Stomach (tissue), 4 donors: ENCODE results near the gene DENND5A.

ENCODE experiments used
- EP300 ChIP-seq: sonication (generic); formaldehyde crosslinking; IDR thresholded peaks from one replicate; pipeline ENCODE4 v1.6.1; 2017; ENCODE audit warnings: antibody characterized with exemption
- TF ChIP-seq, protein P1 (sequence below), 7 experiments: fragments of 450-650 bp in 4 of 7; fragments of 200-600 bp in 3 of 7; sonication (generic) in 3 of 7; IDR thresholded peaks; one replicate each; pipeline ENCODE4 v1.5.1; 2016 to 2019; ENCODE audit warnings: antibody characterized with exemption in 7 of 7, control low read depth in 2 of 7, mild to moderate bottlenecking in 1 of 7

DNA sequence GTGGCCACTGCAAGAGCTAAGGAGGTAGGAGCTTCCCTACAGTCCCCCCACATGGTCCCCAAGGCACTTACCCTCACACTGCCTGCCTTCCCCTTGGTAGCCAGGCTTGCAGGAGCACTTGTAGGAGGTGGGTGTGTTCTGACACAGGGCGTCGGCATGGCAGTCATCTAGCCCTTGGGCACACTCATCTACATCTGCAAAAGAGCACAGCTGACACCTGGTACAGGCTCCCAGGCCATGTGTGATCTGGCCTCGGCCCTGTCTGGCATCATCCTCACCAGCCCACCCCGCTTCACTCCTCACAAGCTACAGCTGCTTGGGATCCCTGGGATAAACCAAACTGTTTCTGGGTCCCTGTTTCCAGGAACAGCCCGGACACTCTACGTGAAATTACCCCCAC is 175.5 kb downstream of the DENND5A start:
- TF ChIP-seq, protein P1, sequence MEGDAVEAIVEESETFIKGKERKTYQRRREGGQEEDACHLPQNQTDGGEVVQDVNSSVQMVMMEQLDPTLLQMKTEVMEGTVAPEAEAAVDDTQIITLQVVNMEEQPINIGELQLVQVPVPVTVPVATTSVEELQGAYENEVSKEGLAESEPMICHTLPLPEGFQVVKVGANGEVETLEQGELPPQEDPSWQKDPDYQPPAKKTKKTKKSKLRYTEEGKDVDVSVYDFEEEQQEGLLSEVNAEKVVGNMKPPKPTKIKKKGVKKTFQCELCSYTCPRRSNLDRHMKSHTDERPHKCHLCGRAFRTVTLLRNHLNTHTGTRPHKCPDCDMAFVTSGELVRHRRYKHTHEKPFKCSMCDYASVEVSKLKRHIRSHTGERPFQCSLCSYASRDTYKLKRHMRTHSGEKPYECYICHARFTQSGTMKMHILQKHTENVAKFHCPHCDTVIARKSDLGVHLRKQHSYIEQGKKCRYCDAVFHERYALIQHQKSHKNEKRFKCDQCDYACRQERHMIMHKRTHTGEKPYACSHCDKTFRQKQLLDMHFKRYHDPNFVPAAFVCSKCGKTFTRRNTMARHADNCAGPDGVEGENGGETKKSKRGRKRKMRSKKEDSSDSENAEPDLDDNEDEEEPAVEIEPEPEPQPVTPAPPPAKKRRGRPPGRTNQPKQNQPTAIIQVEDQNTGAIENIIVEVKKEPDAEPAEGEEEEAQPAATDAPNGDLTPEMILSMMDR (IDR thresholded peaks at IDR 0.05) = no peak
- TF ChIP-seq EP300 = no peak
